Dermis blood vessel endothelial cell (primary cell): ENCODE results near the gene NOP16. TPM values are rescaled to one million over a fixed set of nuclear protein-coding genes. Genes with fewer than 3 reads are reported as not detected.
A peak's percentile ranks its signal among the peaks of the same experiment; 100 is the strongest.
"Not testable (repeated sequence)": the region's sequence is repeated elsewhere in the genome, so short reads cannot be mapped to it uniquely, and the experiment has no call there.

Experiments used
- DNase-seq: peaks from one replicate; pipeline ENCODE4 v3.0.0; 2010
- total RNA-seq: library from RNA; depleted of rRNA; stranded (reverse); fragments of >200 nt; gene quantifications from 2 replicates; pipeline ENCODE4 v1.2.3, GENCODE V29; 2014

The NOP16 gene
- total RNA-seq, 1 donor from 2014 or later: 14.1 TPM

DNA sequence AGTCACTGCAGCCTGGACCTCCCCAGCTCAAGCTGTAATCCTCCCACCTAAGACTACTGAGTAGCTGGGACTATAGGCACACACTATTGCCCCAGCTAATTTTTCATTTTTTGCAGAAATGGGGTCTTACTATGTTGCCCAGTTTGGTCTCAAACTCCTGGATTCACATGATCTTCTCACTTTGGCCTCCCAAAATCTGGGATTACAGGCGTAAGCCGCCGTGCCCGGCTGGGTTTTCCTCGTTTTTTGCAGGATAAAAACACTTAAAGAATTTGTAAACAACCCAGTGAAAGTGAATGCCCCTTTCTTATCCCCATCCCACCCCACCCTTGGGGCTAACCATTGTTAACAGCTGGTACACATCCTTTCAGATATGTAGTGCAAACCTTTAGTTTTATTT, 20.2 kb upstream of the NOP16 start:
- no peak for DNase-seq

DNA sequence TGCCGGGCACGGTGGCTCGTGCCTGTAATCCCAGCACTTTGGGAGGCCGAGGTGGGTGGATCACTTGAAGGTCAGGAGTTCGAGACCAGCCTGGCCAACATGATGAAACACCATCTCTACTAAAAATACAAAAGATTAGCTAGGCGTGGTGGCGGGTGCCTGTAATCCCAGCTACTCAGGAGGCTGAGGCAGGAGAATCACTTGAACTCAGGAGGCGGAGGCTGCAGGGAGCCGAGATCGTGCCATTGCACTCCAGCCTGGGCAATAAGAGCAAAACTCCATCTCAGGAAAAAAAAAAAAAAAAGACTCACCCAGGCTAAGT, 19.8 kb upstream of the NOP16 start:
- DNase-seq: not testable (repeated sequence)

DNA sequence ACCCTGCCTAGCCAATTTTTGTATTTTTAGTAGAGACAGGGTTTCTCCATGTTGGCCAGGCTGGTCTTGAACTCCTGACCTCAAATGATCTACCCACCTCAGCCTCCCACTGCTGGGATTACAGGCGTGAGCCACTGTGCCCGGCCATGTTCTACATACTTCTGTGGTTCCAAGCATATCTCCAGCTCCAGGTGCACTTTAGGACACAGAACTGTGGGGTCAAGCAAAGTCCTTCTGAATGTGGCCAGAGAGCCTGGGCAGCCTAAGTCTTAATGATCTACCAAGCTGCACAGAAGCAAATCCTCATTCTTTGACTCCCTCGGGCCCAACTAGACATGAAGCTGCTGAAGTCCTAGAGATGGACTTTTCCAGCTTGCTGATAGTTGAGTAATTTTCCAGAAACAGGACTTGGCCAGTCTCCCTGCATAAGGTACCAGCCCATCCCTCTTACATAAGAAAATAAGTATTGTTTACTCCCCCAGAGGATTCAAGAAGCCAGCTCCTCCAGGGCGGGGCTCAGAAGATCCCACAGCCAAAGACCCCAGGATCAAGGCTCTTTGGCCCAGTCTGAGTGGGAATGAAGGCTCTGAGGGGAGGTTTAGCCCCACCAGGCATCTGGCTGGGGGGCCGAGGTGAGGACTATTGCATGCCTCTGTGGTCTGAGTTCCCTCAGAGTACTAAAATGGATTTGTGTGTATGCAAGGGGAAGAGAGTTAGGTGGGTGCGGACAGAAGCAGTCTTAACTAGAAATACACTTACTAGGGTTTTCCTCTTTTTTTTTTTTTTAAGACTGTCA, 19.3 kb upstream of the NOP16 start:
- no peak for DNase-seq

DNA sequence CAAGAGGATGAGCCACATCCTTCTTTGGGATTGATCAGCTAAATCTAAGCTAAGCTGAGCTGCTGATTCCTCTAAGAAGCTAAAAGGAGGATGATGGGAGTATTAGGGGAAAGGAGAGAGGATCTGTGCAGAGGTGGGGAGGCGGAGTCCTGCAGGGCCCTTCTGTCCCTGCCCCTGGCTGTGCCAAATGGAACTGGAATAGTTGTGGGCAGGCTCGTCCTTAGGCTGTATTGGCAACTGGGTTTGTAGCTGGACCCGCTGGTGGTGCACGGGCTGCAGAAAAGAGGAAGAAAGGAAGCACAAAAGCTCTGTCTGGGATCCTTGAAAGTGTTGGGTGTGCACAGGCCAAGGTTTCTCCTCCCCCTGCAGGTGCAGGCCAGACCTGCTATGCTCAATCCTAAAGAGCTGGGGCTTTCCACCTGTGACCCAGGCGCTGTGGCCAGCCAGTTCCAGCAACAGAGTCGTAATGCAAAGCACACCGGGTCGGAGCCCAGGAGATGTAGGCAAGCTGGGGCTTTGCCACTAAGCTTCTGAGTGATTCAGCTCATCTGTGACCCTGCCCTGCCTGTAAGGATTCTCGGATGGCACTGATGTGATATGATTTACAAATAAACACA, 18.1 kb upstream of the NOP16 start:
- DNase-seq: no peak

DNA sequence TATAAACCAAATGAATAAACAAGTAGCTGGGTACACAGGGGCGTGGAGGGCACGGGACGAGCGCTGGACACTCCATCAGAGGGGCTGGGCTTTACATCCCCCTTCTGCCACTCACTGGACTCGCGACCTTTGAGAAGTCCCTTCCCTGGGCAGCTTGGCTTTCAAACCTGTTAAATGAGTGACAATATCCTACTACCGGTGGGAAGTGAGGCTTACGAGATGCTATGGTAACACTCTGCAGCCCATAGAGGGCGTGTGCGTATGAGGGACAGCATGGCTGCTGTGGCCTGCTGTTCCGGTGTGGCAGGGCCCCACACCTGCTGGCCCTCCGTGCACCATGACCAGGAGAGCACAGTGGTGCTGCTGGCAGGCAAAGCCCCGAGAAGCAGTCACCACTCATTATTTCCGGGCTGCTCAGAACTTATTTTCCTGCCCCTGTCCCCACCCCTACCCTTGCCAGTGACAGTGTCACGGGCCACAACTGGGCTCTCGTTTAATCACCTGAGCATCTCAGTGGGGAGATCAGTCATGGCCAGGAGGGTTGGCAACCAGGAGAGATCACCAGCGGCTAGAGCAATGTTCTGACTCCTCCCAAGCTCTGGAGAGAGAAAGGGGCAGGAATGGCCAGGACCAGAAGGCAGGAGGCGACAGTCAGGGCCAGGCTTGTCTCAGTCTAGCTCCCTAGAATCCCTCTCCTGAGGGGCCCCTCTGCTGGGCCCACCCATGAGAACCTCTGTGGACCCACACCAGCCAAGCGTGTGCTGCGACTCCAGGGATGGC, 17.4 kb upstream of the NOP16 start:
- DNase-seq: no peak

DNA sequence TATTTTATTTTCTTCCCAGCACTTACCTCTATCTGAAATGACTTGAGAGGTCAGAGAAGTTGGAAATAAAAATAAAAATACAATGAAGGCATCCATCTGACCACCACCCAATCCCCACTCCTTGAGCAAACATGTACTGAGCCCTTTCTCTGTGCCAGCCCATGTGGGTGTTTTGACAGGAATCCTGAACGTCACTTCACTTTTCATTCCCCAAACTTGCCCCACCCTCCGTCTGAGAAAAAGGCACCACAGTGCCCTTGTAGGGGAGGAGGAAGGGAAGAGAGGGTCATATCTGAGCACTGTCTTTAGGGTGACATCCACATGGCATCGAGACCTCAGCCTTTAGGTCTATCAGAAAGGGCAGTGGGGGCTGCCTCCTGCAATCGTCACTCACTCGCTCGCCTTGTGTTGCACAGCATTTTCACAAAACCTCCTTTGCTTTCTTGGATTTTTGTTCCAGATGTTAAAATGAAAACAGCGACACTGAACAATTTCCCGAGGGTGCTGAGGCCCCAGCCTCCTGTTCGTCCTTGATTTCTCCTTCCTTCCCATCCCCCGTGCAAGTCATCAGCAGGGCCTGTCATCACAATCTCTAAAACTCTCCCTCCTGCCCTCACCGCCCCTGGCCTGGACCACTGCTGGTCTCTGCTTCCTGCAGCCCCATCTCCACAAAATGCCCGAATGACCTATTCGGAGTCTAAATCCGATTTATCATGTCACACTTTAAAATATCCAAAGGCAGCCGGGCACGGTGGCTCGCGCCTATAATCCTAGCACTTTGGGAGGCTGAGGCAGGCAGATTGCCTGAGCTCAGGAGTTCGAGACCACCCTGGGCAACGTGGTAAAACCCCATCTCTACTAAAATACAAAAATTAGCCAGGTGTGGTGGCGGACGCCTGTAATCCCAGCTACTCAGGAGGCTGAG, 13.1 kb upstream of the NOP16 start:
- no peak for DNase-seq

DNA sequence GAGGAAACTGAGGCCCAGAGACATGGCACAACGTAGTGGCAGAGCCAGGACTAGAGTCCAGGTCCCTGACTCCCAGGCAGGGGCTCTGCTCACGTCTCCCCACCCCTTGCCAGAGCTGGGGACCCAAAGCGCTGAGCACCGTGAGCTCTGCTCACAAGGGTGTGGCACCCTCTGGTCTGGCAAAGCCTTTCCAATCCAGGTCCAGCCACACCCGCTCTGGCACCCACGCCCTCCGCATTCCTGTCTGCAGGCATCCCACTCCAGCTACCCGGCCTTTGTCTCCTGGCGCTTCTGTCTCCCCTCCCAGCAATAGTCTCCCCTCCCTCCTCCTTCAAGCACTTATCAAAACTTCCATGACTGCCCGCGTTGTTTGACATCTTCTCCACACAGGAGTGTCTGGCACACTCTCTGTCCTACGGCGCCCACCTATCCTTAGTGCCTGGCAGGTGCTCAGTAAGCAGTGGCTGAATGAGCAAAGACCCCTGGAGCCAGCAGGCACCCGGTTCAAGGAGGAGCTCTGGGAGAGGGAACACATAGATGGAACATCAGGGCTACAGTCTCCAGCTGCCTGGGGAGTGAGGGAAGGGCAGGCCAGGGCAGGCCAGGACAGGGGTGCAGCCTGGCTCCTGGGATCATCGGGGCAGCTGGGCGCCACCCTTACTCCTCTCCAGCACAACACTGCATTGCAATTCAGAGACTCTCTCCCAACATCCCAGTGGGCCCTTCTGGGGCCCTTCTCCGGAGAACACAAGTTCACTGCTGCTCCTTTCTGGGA, 12.2 kb upstream of the NOP16 start:
- DNase-seq: no peak

DNA sequence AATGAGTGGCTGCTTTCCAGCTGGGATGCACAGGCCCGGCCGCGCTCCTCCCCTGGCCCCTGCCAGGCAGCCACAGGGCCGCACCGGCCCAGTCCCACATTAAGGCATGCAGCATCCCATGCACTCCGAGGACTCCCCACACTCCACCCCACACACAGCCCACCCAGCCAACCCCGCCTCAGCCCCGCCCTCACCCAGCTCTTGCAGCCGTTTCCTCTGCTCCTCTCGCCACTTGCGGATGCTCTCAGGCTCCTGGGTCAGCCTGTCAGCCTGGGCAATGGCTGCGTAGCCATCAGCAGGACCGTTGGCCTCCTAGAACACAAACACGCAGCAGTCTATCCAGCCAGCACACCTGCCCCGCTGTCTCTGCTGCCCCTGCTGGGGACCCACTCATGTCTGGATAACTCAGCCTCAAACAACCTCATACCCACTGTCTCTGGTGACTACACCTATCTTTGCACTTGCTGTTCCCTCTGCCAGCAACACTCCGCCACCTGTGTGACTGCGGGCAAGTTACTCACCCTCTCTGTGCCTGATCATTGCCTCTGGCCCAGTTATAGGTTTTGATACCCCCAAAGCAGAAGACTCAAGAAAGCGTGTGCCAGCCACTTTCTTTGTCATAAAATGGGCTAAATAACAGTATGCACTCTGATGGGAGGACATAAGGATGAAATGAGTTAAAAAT, 9.5 kb upstream of the NOP16 start:
- no peak for DNase-seq

DNA sequence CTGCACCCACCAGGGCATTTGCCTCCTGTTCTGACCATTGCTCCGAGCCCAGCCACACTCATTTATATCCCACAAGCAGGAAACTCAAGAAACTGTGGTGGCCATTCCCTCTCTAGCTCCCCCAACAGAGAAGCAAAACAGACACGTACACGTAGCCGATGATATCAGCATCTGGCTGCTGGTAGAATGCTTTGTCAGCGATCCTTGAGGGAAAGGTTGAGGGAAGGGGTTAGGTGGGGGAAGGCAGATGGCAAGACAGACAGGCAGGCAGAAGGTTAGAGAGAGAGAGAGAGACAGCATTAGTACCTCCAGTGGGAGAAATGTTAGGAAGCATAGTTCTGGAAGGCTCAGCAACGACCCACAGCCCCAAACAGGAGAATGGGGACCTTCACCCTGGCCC, 7.9 kb upstream of the NOP16 start:
- no peak for DNase-seq

DNA sequence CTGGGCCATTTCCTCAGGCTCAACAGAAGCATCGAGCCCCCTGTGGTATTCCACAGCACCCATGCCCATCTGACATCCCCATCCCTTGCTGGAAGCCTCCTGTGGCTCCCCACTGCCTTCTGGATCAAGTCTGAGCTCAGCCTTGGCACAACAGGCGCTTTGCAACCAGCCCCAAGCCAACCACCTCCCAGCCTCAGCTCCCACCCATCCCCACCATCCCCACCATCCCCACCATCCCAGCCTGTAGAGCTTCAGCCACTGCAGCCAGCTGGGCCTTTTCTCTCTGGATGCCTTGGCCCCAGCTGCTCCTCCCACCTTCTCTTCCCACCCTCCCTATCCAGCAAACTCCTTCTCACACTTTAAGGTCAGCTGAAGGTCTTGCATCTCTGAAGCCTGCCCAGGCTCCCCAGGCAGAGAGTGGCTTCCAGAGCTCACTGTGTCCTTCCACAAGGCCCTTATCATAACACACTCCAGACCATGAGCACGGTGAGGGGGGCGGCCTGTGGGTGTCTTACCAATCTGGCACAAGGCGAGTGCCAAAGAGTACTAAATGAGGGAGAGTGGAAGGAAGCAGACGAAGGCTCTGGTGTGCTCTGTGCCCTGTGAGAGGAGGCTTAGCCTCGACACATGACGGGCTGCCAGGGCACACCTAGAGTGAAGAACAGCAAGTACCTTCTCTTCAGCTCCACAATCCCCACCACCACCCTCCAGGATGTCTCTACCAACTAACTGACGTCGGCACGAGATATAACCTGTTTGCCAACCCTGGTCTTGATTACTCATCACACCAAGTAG, 6.7 kb upstream of the NOP16 start:
- no peak for DNase-seq

DNA sequence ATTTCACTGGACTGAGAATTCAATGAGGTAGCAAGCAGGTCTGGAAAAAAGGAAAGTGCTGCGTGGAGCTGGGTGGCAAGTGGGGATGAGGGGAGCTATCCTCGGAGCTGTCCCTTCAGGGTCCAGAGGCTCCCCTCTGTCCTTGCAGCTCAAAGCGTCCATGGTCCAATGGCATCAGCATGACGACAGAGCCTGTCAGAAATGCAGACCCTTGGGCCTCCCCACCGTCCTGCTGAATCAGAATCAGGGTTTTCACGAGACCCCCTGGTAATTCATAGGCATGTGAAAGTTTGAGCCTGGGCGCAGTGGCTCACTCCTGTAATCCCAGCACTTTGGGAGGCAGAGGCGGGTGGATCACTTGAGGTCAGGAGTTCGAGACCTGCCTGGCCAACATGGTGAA, 5.7 kb upstream of the NOP16 start:
- no peak for DNase-seq

DNA sequence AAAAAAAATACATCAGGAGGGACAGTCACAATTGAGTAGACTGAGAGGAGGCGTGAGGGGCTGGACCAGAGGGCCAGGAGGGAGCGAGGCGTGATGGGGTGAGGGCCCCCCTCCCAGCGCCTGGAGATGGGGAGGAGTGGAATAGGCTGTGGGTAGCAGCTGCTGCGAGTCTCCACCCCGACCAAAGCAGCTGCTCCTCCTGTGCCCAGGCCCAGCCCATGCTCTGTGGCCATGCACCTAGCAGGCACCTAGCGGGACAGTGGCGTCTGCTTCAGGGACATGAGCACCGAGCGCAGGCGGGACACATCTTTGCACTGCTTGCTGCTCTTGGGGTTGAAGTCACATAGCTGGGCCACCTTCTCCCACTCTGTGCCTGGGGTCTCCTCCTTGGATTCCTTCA, 4.1 kb upstream of the NOP16 start:
- DNase-seq: no peak

DNA sequence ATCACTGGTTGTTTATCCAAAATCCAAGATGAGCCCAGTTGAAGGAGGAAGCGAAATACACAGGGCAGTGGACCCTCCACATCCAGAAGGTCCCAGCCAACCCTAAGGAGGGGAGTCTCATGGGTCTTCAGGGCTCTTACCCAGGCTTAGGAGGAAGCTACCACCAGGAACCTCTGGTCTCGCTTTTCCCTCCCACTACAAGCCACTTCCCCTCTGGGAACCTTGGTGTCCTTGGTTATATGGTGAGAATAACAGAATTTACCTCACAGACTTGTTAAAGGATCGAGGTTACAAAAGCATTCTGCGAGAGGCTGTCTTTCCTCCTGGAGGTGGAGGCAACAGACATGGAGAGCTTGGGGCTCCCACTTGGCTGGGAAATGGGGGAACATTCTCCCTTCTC, 3.6 kb upstream of the NOP16 start:
- no peak for DNase-seq

DNA sequence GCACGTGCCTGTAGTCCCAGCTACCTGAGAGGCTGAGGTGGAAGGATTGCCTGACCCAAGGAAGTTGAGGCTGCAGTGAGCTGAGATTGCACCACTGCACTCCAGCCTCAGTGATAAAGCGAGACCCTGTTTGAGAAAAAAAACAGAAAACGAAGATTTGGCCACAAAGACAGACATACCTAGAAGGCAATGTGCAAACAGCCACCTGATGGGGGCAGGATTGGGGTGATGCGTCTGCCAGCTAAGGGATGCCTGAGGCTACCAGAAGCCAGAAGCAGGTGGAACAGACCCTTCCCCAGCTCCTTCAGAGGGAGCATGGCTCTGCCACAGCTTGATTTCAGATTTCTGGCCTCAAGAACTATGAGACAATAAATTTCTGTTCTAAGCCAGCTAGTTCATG, 3.1 kb upstream of the NOP16 start:
- DNase-seq: no peak

DNA sequence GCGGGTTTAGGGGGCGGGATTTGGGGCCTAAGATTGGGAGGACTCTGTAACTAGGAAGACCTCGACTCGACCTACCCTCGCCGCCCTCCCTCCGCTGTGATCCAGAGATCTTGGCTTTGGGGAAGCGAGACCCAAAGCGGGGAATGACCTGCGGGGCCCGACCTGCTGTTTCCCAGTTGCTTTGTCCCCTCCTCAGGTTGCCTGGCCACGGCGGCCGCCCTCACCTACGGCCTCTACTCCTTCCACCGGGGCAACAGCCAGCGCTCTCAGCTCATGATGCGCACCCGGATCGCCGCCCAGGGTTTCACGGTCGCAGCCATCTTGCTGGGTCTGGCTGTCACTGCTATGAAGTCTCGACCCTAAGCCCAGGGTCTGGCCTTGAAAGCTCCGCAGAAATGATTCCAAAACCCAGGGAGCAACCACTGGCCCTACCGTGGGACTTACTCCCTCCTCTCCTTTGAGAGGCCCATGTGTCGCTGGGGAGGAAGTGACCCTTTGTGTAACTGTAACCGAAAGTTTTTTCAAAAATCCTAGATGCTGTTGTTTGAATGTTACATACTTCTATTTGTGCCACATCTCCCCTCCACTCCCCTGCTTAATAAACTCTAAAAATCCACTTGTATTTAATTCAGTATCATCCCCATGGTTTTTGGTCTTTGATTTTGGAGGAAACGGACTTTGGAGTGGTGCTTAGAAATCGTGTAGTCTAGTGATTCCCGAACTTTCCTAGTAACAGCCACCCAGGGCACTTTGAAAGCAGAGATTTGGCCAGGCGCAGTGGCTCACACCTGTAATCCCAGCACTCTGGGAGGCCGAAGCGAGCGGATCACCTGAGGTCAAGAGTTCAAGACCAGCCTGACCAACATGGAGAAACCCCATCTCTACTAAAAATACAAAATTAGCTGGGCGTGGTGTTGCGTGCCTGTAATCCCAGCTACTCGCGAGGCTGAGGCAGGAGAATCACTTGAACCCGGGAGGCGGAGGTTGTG, 1.0 kb upstream of the NOP16 start:
- no peak for DNase-seq

DNA sequence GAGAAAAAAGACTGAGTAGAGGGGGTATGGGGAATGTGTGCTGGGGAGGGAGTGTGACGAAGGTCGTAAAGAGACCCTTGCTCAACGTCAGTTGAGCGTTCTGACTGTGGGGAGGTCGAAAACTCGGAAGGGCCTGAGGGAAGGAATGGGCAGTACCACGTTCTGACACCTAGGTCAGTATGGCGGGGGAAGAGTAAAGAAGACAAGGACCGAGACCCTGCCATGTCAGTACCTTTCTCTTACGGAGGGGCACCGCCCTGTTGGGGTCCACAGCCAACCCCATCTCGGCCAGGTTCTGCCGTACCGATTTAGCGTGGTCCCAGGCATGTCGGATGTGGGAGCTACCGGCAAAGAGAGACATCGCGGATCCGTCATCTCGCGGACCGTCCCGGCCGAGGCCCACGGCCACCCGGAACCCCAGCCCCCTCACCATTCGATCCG, 375 bp downstream of the NOP16 start:
- DNase-seq: peak; percentile 41

DNA sequence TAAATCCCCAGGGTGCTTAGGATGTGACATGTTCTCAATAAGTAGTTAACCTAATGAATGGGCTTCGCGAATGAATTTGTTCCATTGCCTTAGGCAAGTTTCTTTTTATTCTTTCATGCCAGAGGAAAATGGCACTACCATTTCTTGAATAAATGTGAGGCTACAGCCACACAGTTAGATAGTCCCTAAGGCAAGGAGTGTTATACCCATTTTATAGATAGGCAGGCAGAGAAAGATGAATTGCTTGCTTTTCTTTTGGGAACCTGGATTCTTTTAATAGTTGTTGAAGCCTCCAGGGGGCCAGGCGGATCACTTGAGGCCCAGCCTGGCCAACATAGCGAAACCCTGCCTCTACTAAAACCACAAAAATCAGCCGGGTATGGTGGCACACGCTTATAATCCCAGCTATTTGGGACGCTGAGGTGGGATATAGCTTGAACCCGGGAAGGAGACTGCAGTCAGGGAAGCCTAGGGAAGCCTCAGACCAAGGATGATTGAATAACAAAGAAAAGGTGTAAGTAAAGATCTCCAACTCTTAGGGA, 943 bp downstream of the NOP16 start:
- DNase-seq: peak; percentile 15

DNA sequence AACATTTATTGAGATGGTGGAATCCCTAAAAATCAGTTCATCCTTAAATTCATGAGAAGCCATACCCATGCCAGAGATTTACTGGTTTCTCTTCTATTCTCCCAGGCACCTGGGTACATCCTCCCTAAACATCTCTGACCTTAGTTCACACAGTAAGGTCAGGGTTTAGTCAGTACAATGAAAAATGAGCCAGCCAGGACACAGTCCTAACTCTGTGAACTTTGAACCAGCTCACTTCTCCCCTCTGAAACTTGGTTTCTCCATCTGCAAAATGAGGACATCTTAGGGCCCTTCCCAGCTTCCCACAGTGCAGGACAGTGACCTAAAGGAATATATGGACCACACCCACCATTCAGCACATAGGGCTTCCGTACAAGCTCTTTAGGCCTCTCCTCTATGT, 1.9 kb downstream of the NOP16 start:
- no peak for DNase-seq

DNA sequence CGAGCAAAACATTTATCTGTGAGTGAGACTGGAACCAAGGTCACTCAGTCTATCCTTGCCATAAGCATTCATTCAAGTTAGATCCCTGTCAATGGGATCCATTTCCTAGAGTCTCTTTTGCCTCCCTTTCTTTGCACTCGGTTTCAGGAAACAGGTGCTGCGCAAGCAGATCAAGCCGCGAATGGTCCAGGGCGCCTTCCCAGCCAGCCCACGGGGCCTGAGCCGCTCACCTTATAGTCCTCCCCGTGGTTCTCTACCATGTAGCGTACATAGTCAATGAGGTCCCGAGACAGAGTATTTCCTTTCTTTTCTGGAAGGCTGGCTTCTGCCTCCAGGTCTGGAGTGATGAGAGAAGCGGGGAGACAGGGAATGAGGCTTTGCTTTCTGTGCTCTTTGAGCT, 3.4 kb downstream of the NOP16 start:
- DNase-seq: no peak
